ENCODE results near the gene SAP30L.

SAP30L gene

DNA sequence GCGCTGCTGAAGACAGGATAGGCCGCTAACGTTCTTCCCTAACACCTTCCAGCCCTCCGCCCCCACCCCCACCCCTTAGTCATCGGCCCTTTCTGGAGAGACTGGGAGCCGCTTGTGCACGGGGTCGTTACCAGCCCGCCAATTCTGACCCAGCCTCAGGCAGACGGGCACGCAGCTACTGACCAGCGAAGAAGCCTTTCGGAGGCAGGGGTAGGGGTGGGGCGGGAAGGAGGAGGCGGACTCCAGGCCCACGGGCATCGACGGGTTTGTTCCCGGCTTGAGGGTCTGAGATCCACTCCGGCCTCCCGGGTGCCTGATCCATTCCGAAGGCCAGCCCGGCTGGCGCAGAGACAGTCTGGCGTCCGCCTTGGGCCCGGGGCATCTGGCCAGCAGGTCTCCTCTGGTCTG lies 33.0 kb downstream of the SAP30L start:
- no peak overlapping the region for H3K4me3 ChIP-seq (ENCODE audit: control insufficient read depth in 1 of 7, extremely low read depth in 1 of 7, insufficient read depth in 4 of 7, low read depth in 2 of 7, low read length in 6 of 7)
- H3K4me1 ChIP-seq (ENCODE audit: control extremely low read depth in 1 of 4, control insufficient read depth in 4 of 4, insufficient read depth in 4 of 4, low read length in 3 of 4) = peaks cover 0 to 54% (median 25%) of the 10 kb centered on the region in 4 experiments
- ChIA-PET CTCF (interaction anchor here (1.6 kb wide), 2 partner anchors 10 to 19 kb away, joined by 3 to 5 read pairs; no protein-coding TSS in a partner anchor), POLR2A (no interaction called here)
- H3K9me3 ChIP-seq (ENCODE audit: control extremely low read depth in 1 of 5, control insufficient read depth in 4 of 5, insufficient read depth in 2 of 5, low read depth in 1 of 5, low read length in 4 of 5) = peaks cover 0 to 2% (median 0%) of the 10 kb centered on the region in 5 experiments
- no peak overlapping the region for H3K27ac ChIP-seq (ENCODE audit: insufficient read depth in 1 of 2, low read depth in 1 of 2, low read length in 2 of 2, poor library complexity in 1 of 2, severe bottlenecking in 2 of 2)
- H3K27me3 ChIP-seq (replicated peaks in 2 of 5; ENCODE audit: control insufficient read depth in 4 of 5, insufficient read depth in 5 of 5, low read length in 4 of 5) = peaks cover 23 to 100% (median 84%) of the 10 kb centered on the region in 5 experiments
- WGBS (ENCODE audit: insufficient coverage) = 5% methylated on average over 23 of the region's 27 CpGs
- DNase-seq = no peak
- H3K36me3 ChIP-seq (ENCODE audit: control insufficient read depth in 4 of 4, insufficient read depth in 4 of 4, low read length in 3 of 4) = no peaks in the 10 kb centered on the region

DNA sequence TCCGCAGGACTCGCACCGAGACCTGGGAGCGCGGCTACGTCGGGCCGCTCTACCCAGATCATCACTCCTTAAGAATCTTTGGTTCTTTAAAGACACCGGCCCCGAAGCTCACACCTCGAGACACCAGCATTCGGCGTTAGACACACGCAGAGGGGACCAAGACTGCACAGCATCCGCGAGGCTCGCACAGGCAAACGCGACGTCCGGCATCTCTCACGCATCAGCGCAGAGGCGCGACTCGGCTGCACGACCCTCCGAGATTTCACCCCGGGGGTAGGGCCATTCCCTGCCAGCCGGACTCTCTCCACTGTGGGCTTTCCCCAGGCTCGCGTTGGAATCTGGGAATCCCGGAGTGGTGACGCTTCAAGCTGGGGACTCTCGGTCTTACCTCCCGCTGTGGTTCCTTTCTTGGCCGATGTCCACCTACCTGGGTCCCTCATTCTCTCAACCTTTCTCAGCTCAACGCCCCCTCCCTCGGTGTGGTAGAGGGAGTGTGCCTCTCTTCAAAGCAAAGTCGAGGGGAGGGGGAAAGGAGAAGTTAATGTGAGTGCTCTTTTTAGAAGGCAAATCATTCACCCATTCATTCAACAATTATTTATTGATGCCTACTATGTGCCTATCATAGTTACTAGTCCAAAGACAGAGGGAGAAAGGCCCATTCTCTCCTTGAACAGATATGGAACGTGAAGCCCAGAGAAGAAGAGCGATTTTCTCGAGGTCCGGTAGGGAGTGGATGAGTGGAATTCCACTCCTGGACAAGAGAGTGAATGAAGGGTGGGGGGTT lies 33.6 kb downstream of the SAP30L start:
- H3K9me3 ChIP-seq (ENCODE audit: control extremely low read depth in 1 of 5, control insufficient read depth in 4 of 5, insufficient read depth in 2 of 5, low read depth in 1 of 5, low read length in 4 of 5) = peaks cover 0 to 2% (median 0%) of the 10 kb centered on the region in 5 experiments
- H3K4me1 ChIP-seq (ENCODE audit: control extremely low read depth in 1 of 4, control insufficient read depth in 4 of 4, insufficient read depth in 4 of 4, low read length in 3 of 4) = peaks cover 0 to 51% (median 23%) of the 10 kb centered on the region in 4 experiments
- H3K27ac ChIP-seq (ENCODE audit: insufficient read depth in 1 of 2, low read depth in 1 of 2, low read length in 2 of 2, poor library complexity in 1 of 2, severe bottlenecking in 2 of 2) = no peak overlapping the region
- H3K27me3 ChIP-seq (replicated peaks in 2 of 5; ENCODE audit: control insufficient read depth in 4 of 5, insufficient read depth in 5 of 5, low read length in 4 of 5) = peaks cover 23 to 100% (median 84%) of the 10 kb centered on the region in 5 experiments
- ChIA-PET CTCF (interaction anchor here (1.3 to 1.6 kb wide), 3 partner anchors 11 to 20 kb away, joined by 3 to 5 read pairs (median 3); no protein-coding TSS in a partner anchor), POLR2A (no interaction called here)
- no peaks in the 10 kb centered on the region for H3K36me3 ChIP-seq (ENCODE audit: control insufficient read depth in 4 of 4, insufficient read depth in 4 of 4, low read length in 3 of 4)
- WGBS (ENCODE audit: insufficient coverage) = 2% methylated on average over 38 of the region's 44 CpGs
- DNase-seq = peak in 1 of 3 donors; percentile 33
- peak overlapping the region in 1 of 7 experiments; percentile 28 for H3K4me3 ChIP-seq (ENCODE audit: control insufficient read depth in 1 of 7, extremely low read depth in 1 of 7, insufficient read depth in 4 of 7, low read depth in 2 of 7, low read length in 6 of 7)

DNA sequence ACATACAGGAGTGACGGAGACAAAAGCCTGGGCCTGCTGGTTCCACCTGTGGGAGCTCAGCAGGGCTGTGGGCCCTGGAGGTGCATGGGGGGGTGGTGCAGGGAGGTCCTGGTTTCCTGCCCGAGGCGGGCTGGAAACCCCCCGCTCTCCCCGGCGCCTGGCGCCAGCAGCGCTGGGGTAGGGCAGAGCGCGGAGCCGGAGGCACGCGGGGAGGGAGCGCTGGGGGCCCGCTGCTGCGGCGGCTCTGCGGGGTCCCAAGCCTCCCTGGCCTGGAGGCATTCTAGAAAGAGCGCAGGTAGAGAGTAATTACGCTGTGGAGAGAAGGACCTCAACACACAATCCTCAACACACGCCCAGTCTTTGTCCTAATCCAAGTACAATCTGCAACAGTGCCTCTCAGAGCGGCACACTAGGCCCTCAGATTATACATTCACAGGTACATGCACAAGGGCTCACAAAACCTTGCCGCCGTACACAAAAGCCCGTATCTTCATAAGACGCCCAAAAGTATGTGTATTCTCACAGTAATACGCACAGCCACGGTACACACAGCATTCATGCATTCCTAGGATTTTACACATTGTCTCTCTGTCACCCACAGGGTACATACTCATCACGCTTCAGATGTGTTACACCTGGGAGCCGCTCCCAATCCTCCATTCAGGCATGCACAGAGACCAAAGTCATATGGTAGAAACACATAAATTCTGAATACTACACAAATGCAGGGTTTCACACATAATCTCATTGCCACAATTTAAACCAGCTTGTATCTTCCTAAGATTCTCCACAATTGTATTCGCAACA lies 34.4 kb downstream of the SAP30L start:
- peaks cover 20 to 100% (median 86%) of the 10 kb centered on the region in 5 experiments for H3K27me3 ChIP-seq (replicated peaks in 2 of 5; ENCODE audit: control insufficient read depth in 4 of 5, insufficient read depth in 5 of 5, low read length in 4 of 5)
- peak in 2 of 3 donors; percentile 49 to 50 for DNase-seq
- H3K9me3 ChIP-seq (ENCODE audit: control extremely low read depth in 1 of 5, control insufficient read depth in 4 of 5, insufficient read depth in 2 of 5, low read depth in 1 of 5, low read length in 4 of 5) = peaks cover 0 to 2% (median 0%) of the 10 kb centered on the region in 5 experiments
- POLR2A ChIA-PET = no interaction called here
- H3K4me3 ChIP-seq (ENCODE audit: control insufficient read depth in 1 of 7, extremely low read depth in 1 of 7, insufficient read depth in 4 of 7, low read depth in 2 of 7, low read length in 6 of 7) = no peak overlapping the region
- H3K4me1 ChIP-seq (ENCODE audit: control extremely low read depth in 1 of 4, control insufficient read depth in 4 of 4, insufficient read depth in 4 of 4, low read length in 3 of 4) = peaks cover 0 to 49% (median 23%) of the 10 kb centered on the region in 4 experiments
- 7% methylated on average over 12 of the region's 31 CpGs for WGBS (ENCODE audit: insufficient coverage)
- CTCF ChIA-PET = interaction anchor here (0.6 to 1.6 kb wide), 4 partner anchors 10 to 14 kb away, joined by 3 to 5 read pairs (median 3); no protein-coding TSS in a partner anchor
- no peak overlapping the region for H3K27ac ChIP-seq (ENCODE audit: insufficient read depth in 1 of 2, low read depth in 1 of 2, low read length in 2 of 2, poor library complexity in 1 of 2, severe bottlenecking in 2 of 2)
- H3K36me3 ChIP-seq (ENCODE audit: control insufficient read depth in 4 of 4, insufficient read depth in 4 of 4, low read length in 3 of 4) = no peaks in the 10 kb centered on the region

DNA sequence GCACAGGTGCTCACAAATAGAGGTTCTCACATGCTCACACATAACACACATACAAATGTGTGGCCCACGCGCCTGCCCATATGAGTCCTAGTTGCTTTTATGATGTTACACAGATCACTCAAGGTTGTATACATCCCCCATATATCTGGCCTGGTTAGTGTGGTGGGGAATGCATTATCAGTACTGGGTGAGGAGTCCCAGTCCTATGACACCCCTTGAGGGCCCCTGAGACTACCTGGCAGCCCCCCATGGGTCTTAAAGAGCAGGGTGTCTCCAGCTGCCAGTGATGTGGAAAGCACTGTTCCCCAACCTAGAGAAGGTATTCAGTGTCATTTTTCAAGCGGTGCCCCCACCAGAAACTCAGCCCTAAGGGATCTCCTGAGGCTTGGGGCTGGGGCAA lies 35.0 kb downstream of the SAP30L start:
- Histone ChIP-seq H3K4me3 (ENCODE audit: control insufficient read depth in 1 of 7, extremely low read depth in 1 of 7, insufficient read depth in 4 of 7, low read depth in 2 of 7, low read length in 6 of 7) (no peak overlapping the region), H3K9me3 (ENCODE audit: control extremely low read depth in 1 of 5, control insufficient read depth in 4 of 5, insufficient read depth in 2 of 5, low read depth in 1 of 5, low read length in 4 of 5) (peaks cover 0 to 2% (median 0%) of the 10 kb centered on the region in 5 experiments), H3K4me1 (ENCODE audit: control extremely low read depth in 1 of 4, control insufficient read depth in 4 of 4, insufficient read depth in 4 of 4, low read length in 3 of 4) (peaks cover 0 to 45% (median 21%) of the 10 kb centered on the region in 4 experiments), H3K27ac (ENCODE audit: insufficient read depth in 1 of 2, low read depth in 1 of 2, low read length in 2 of 2, poor library complexity in 1 of 2, severe bottlenecking in 2 of 2) (no peak overlapping the region), H3K36me3 (ENCODE audit: control insufficient read depth in 4 of 4, insufficient read depth in 4 of 4, low read length in 3 of 4) (no peaks in the 10 kb centered on the region), H3K27me3 (replicated peaks in 2 of 5; ENCODE audit: control insufficient read depth in 4 of 5, insufficient read depth in 5 of 5, low read length in 4 of 5) (peaks cover 26 to 100% (median 86%) of the 10 kb centered on the region in 5 experiments)
- DNase-seq = no peak
- WGBS (ENCODE audit: insufficient coverage) = 0% methylated on average over 1 of the region's 3 CpGs
- CTCF ChIA-PET = interaction anchor here (0.6 to 1.2 kb wide), 3 partner anchors 9 to 24 kb away, joined by 3 read pairs; no protein-coding TSS in a partner anchor
- POLR2A ChIA-PET = no interaction called here

DNA sequence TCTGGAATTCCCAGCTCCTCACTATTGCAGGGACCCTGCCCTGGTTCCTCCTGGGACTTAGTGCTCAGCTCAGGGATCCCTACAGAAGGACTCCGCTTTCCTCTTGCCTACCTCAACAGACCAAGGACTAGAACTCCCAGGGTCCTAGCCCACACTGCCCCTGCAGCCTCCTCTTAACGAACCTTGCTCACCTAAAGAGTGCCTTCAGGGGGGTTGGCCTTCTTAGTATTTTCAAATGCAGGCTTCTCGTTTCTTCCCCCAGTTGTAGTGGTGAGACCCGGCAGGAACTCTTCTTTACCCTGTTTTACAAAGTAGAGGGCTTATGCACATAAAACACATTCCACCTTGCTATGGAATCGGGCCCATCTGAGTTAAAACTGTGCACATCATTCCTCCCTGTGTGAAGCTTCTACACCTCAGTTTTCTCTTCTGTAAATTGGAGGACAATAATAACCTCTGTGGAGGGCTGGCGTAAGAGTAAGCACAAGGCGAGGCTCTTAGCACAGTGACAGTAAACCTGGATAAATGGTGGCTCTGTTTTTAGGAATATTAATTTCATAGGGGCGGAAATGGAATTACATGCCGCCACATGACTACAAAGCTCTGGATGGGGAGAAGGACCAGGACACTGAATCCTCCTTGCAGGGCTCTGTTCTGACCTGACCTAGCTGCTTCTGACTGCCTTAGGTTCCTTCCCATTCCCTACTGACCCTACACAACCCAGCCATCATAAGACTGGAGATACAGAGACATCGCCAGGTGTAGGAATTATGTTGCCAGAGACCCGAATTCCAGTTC lies 36.0 kb downstream of the SAP30L start:
- H3K27me3 ChIP-seq (replicated peaks in 2 of 5; ENCODE audit: control insufficient read depth in 4 of 5, insufficient read depth in 5 of 5, low read length in 4 of 5) = peaks cover 30 to 100% (median 80%) of the 10 kb centered on the region in 5 experiments
- H3K4me1 ChIP-seq (ENCODE audit: control extremely low read depth in 1 of 4, control insufficient read depth in 4 of 4, insufficient read depth in 4 of 4, low read length in 3 of 4) = peaks cover 0 to 36% (median 17%) of the 10 kb centered on the region in 4 experiments
- ChIA-PET CTCF (interaction anchor here (1.2 kb wide), 1 partner anchor 13 kb away, joined by 3 read pairs; no protein-coding TSS in a partner anchor), POLR2A (no interaction called here)
- WGBS (ENCODE audit: insufficient coverage) = 22% methylated on average over 8 of the region's 11 CpGs
- no peaks in the 10 kb centered on the region for H3K36me3 ChIP-seq (ENCODE audit: control insufficient read depth in 4 of 4, insufficient read depth in 4 of 4, low read length in 3 of 4)
- no peak overlapping the region for H3K27ac ChIP-seq (ENCODE audit: insufficient read depth in 1 of 2, low read depth in 1 of 2, low read length in 2 of 2, poor library complexity in 1 of 2, severe bottlenecking in 2 of 2)
- peak in 1 of 3 donors; percentile 20 for DNase-seq
- peaks cover 0 to 1% (median 0%) of the 10 kb centered on the region in 5 experiments for H3K9me3 ChIP-seq (ENCODE audit: control extremely low read depth in 1 of 5, control insufficient read depth in 4 of 5, insufficient read depth in 2 of 5, low read depth in 1 of 5, low read length in 4 of 5)
- H3K4me3 ChIP-seq (ENCODE audit: control insufficient read depth in 1 of 7, extremely low read depth in 1 of 7, insufficient read depth in 4 of 7, low read depth in 2 of 7, low read length in 6 of 7) = no peak overlapping the region

All from common myeloid progenitor, CD34-positive (primary cell).